K562 (cell line): ENCODE data around the gene HLCS. TPM values are rescaled to one million over a fixed set of nuclear protein-coding genes. Genes with fewer than 3 reads are reported as not detected.

Source experiments
- ATAC-seq: fragments of 200-7000 bp; cut with Tn5 transposase; 3 replicates; pipeline ENCODE4 v1.9.1; 2020; ENCODE audit warnings: moderate library complexity
- BruUV-seq: library from RNA; stranded (reverse); fragments of 400-500 nt; replicated peaks from 2 replicates; lab custom pipeline; 2021; lab: Mats Ljungman, UMichigan
- CTCF ChIA-PET: fragments of 300-600 bp; formaldehyde crosslinking; extraction: SDS; loops from one replicate; lab custom pipeline; 2021; ENCODE audit warnings: low intra/inter-chr PET ratio; lab: Yijun Ruan, JAX
- POLR2A ChIA-PET: fragments of 300-600, 350-650 bp; sonication (Branson Sonifier 250); formaldehyde crosslinking; extraction: SDS; loops from one replicate; lab custom pipeline; 2021; ENCODE audit warnings: antibody characterized with exemption, inconsistent platforms; lab: Yijun Ruan, JAX
- DNase-seq, 4 experiments: peaks; one replicate each; pipeline versions ENCODE4 v3.0.0 to v3.0.0-alpha.2; 2011 to 2018; ENCODE audit warnings: low spot score in 3 of 4, mixed read lengths in 3 of 4; ENCODE audit errors: extremely low read depth in 1 of 4
- FAIRE-seq: peaks from 2 replicates; lab custom pipeline; 2011; peaks lifted over from hg19 to GRCh38; lab: Jason Lieb, UNC
- H2AFZ ChIP-seq: 2 replicates; pipeline ENCODE4 v1.6.0; 2011; ENCODE audit warnings: low read depth, low read length, control low read depth, inconsistent platforms
- H3K27ac ChIP-seq: fragments of 200-600 bp; 3 replicates; pipeline ENCODE4 v1.8.0; 2011; ENCODE audit warnings: low read depth, mild to moderate bottlenecking, control low read depth, inconsistent platforms, low read length, moderate library complexity, mixed read lengths; ENCODE audit errors: extremely low read depth
- H3K27me3 ChIP-seq, 2 experiments: fragments of 300-600 bp in 1 of 2; 2 replicates in 1 of 2; 3 replicates in 1 of 2; pipeline versions ENCODE4 v1.6.0 to v1.8.0; 2011; ENCODE audit warnings: inconsistent platforms in 2 of 2, low read length in 2 of 2, mild to moderate bottlenecking in 1 of 2, mixed read lengths in 1 of 2, moderate library complexity in 1 of 2; ENCODE audit not compliant: control insufficient read depth in 2 of 2, insufficient read depth in 2 of 2
- H3K36me3 ChIP-seq: fragments of 300-600 bp; 3 replicates; pipeline ENCODE4 v1.8.0; 2011; ENCODE audit warnings: mild to moderate bottlenecking, low read length, inconsistent platforms; ENCODE audit not compliant: control insufficient read depth, insufficient read depth
- H3K4me1 ChIP-seq, 2 experiments: fragments of 200-600 bp in 1 of 2; replicated peaks in 1 of 2; 2 replicates in 1 of 2; 3 replicates in 1 of 2; pipeline versions ENCODE4 v1.5.1 to v1.8.0; 2011; ENCODE audit warnings: inconsistent platforms in 2 of 2, low read length in 2 of 2, mild to moderate bottlenecking in 1 of 2, mixed read lengths in 1 of 2, moderate library complexity in 1 of 2; ENCODE audit not compliant: control insufficient read depth in 2 of 2, insufficient read depth in 2 of 2
- H3K4me2 ChIP-seq: 2 replicates; pipeline ENCODE4 v1.6.1; 2011; ENCODE audit warnings: low read length, control low read depth, inconsistent platforms, mixed read lengths; ENCODE audit not compliant: insufficient read depth
- H3K4me3 ChIP-seq: fragments of 200-600 bp; sonication (generic), shearing (Covaris generic); 2 replicates; pipeline ENCODE4 v1.5.1; 2016; ENCODE audit warnings: control low read depth, inconsistent platforms
- H3K79me2 ChIP-seq: fragments of 200-600 bp; 3 replicates; pipeline ENCODE4 v1.8.0; 2011; ENCODE audit warnings: low read length, inconsistent platforms; ENCODE audit not compliant: control insufficient read depth, insufficient read depth
- H3K9ac ChIP-seq, 2 experiments: 2 replicates each; pipeline versions ENCODE4 v1.6.0 to v1.6.1; 2011; ENCODE audit warnings: low read depth in 2 of 2, low read length in 2 of 2, control low read depth in 1 of 2, inconsistent platforms in 1 of 2, mild to moderate bottlenecking in 1 of 2, mixed read lengths in 1 of 2; ENCODE audit not compliant: insufficient read depth in 1 of 2
- H3K9me1 ChIP-seq: one replicate; pipeline ENCODE4 v1.6.0; 2011; ENCODE audit warnings: inconsistent platforms, mild to moderate bottlenecking, low read length, moderate library complexity; ENCODE audit not compliant: control insufficient read depth, insufficient read depth
- H3K9me3 ChIP-seq: replicated peaks from 2 replicates; pipeline ENCODE4 v1.5.1; 2011; ENCODE audit warnings: low read depth, low read length, inconsistent platforms; ENCODE audit not compliant: control insufficient read depth, insufficient read depth
- H4K20me1 ChIP-seq: replicated peaks from 2 replicates; pipeline ENCODE4 v1.6.1; 2011; ENCODE audit warnings: low read length, inconsistent platforms, mixed read lengths; ENCODE audit not compliant: control insufficient read depth, insufficient read depth
- BHLHE40 ChIP-seq: IDR thresholded peaks from 2 replicates; pipeline ENCODE4 v1.6.1; 2011; ENCODE audit warnings: low read length, improper control_type of control experiment
- ETV6 ChIP-seq, 3 experiments: fragments of 150-350 bp in 1 of 3; sonication (generic) in 1 of 3; formaldehyde crosslinking in 1 of 3; IDR thresholded peaks; 2 replicates each; pipeline versions ENCODE4 v1.6.1 to v1.8.0; 2014 to 2022; ENCODE audit warnings: borderline replicate concordance in 2 of 3, low read depth in 2 of 3, antibody characterized with exemption in 1 of 3, low read length in 1 of 3, mild to moderate bottlenecking in 1 of 3, missing genetic modification reagents in 1 of 3
- HDAC8 ChIP-seq: fragments of 450-650 bp; IDR thresholded peaks from 2 replicates; pipeline ENCODE4 v1.6.1; 2016; ENCODE audit warnings: mild to moderate bottlenecking, missing genetic modification characterization, moderate library complexity, missing compliant biosample characterization
- PML ChIP-seq: IDR thresholded peaks from 2 replicates; pipeline ENCODE4 v1.6.1; 2012; ENCODE audit warnings: low read length, inconsistent platforms
- SIRT6 ChIP-seq: IDR thresholded peaks from one replicate; pipeline ENCODE4 v1.6.1; 2012; ENCODE audit warnings: low read depth, mild to moderate bottlenecking, control low read depth, inconsistent platforms, low read length, moderate library complexity
- TAF9B ChIP-seq: fragments of 450-650 bp; IDR thresholded peaks from 2 replicates; pipeline ENCODE4 v1.6.1; 2018; ENCODE audit warnings: mild to moderate bottlenecking; ENCODE audit not compliant: partially characterized antibody
- TOE1 ChIP-seq, 2 experiments: fragments of 450-650 bp in 1 of 2; sonication (generic) in 1 of 2; formaldehyde crosslinking in 1 of 2; IDR thresholded peaks; 2 replicates each; pipeline versions ENCODE4 v1.7.1 to v1.8.0; 2016 to 2022; ENCODE audit warnings: borderline replicate concordance in 2 of 2, mild to moderate bottlenecking in 2 of 2, antibody characterized with exemption in 1 of 2, inconsistent platforms in 1 of 2, low read depth in 1 of 2, missing genetic modification reagents in 1 of 2, moderate library complexity in 1 of 2
- ZNF239 ChIP-seq: fragments of 250-450 bp; sonication (Bioruptor Pico); IDR thresholded peaks from 2 replicates; pipeline ENCODE4 v1.4.0; 2020; ENCODE audit warnings: mild to moderate bottlenecking
- whole genome bisulfite sequencing: fragments of 100-300 bp; shearing (Covaris generic); methylation state at CpG from one replicate; pipeline ENCODE4 v1.1.6; 2016; ENCODE audit warnings: low coverage, mixed read lengths; ENCODE audit not compliant: insufficient coverage; ENCODE audit errors: missing lambda C conversion rate; 5-methylcytosine and 5-hydroxymethylcytosine counted together
- in situ Hi-C: fragments of 300-500 bp; cut with MboI; formaldehyde crosslinking; loops from 4 replicates; pipeline ENCODE4 v1.15.0; 2018; ENCODE audit warnings: inconsistent platforms, mixed read lengths
- intact Hi-C: fragments of 100-400 bp; cut with micrococcal nuclease; formaldehyde crosslinking; loops from 2 replicates; pipeline ENCODE4 v1.14.2; 2022
- polyA plus RNA-seq, 8 experiments: library from polyadenylated mRNA; depleted of rRNA in 4 of 8; stranded (reverse) in 5 of 8; unstranded in 3 of 8; fragments of >200 nt; fragmentation: Nextera tagmentation in 2 of 8; fragmentation: Illumina TruSeq in 1 of 8; extraction: Ambion mirVana in 2 of 8; extraction: Trizol in 1 of 8; gene quantifications; 2 replicates each; pipeline versions ENCODE4 v1.2.1 to v1.2.3, GENCODE V29; 2011 to 2014; ENCODE audit warnings: inconsistent platforms in 1 of 8, missing spikeins in 1 of 8
- total RNA-seq, 7 experiments: library from RNA; depleted of rRNA in 6 of 7; stranded (reverse); fragments of >200 nt in 6 of 7; fragmentation: Illumina TruSeq in 2 of 7; extraction: Trizol in 2 of 7; gene quantifications; 2 replicates each; pipeline versions ENCODE4 v1.2.1 to v1.2.3, GENCODE V29; 2011 to 2021; ENCODE audit warnings: low replicate concordance in 1 of 7
- TF ChIP-seq, protein P1 (sequence below): sonication (generic); formaldehyde crosslinking; IDR thresholded peaks from 2 replicates; pipeline ENCODE4 v1.8.0; 2022; ENCODE audit warnings: mild to moderate bottlenecking, missing genetic modification reagents
- TF ChIP-seq, protein P2 (sequence below): sonication (generic); formaldehyde crosslinking; IDR thresholded peaks from 2 replicates; pipeline ENCODE4 v1.8.1; 2023; ENCODE audit warnings: mild to moderate bottlenecking, missing genetic modification reagents
- TF ChIP-seq, protein P3 (sequence below): sonication (generic); formaldehyde crosslinking; IDR thresholded peaks from 2 replicates; pipeline ENCODE4 v1.8.0; 2022; ENCODE audit warnings: mild to moderate bottlenecking, missing genetic modification reagents
- TF ChIP-seq, protein P4 (sequence below): sonication (generic); formaldehyde crosslinking; IDR thresholded peaks from 2 replicates; pipeline ENCODE4 v1.8.0; 2022; ENCODE audit warnings: mild to moderate bottlenecking, missing genetic modification reagents

The HLCS gene
- total and polyA plus RNA-seq, 9 of the 15 experiments (the other 6 are each of a cell fraction or from before 2014, with no cell fraction given): 3.0 to 21.5 (median 17.1) TPM

DNA sequence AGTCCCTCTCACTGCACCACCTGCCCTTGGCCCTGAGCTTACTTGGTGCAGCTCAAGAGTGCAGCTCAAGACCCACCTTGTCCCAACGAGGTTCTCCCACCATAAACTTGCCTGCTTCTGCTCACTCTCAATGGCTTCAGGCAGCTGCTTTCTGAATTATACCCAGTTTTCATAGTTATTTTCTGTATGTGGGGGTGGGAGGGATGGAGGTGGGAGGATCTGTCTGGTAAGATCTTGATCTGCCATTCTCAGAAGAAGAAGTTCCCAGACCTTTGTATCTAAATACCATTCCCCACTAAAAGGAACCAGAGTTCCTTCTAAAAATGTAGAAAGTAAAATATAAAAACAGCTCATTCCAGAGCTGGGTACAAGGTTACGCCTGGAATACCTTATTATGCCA is 156.0 kb downstream of the HLCS start (continued):
- TF ChIP-seq TAF9B: no peak
- TF ChIP-seq, protein P1, sequence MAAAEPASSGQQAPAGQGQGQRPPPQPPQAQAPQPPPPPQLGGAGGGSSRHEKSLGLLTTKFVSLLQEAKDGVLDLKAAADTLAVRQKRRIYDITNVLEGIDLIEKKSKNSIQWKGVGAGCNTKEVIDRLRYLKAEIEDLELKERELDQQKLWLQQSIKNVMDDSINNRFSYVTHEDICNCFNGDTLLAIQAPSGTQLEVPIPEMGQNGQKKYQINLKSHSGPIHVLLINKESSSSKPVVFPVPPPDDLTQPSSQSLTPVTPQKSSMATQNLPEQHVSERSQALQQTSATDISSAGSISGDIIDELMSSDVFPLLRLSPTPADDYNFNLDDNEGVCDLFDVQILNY (CRISPR knock-in tag): no peak
- TF ChIP-seq BHLHE40: no peak
- no peak for TF ChIP-seq PML

DNA sequence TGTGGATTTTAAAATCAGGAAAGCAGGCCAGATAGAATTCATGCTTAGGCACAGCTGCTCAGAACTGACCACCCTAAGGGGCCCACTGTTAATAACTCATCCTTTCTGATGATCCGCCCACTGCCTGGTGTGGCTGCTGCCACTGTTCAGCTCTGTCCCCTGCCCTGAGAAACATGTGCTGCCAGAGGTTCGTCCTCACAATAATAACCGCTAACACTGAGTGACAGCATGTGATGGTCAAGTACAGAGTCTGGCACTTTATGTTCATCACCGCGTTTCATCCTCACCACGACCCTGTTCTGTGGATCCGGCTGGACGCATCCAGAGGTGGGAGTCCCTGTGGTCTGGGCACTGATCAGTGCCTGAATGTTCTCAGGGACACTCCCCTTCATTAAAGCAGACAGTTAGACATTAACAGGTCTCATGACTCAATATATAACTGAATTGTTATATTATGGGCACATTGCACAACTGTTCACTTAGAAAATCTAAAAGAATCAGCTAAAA is 159.0 kb downstream of the HLCS start:
- ChIA-PET CTCF (no interaction called here), POLR2A (interaction anchor here (1.7 kb wide), 1 partner anchor 19 kb away, joined by 4 read pairs; no protein-coding TSS in a partner anchor)
- FAIRE-seq (no peak), DNase-seq (no peak), ATAC-seq (no peak)
- Histone ChIP-seq H3K4me2 (no peak overlapping the region), H3K9ac (no peak overlapping the region), H3K4me3 (no peak overlapping the region), H3K9me3 (no peaks in the 10 kb centered on the region), H4K20me1 (no peaks in the 10 kb centered on the region; the same call in 1 of the 2 replicates), H3K9me1 (peaks cover 3% of the 10 kb centered on the region), H3K27ac (no peak overlapping the region), H3K36me3 (no peaks in the 10 kb centered on the region), H3K79me2 (no peaks in the 10 kb centered on the region), H3K4me1 (no peaks in the 10 kb centered on the region), H3K27me3 (no peaks in the 10 kb centered on the region), H2AFZ (no peak overlapping the region)
- in situ Hi-C loops: no loop called here
- intact Hi-C loops: no loop called here
- 79% methylated on average over 8 of the region's 8 CpGs for WGBS
- no TSS peak for BruUV-seq
- no peak for TF ChIP-seq TOE1 (IDR thresholded peaks at IDR 0.05; ENCODE audit: borderline replicate concordance)
- TF ChIP-seq TOE1 (CRISPR knock-in tag; IDR thresholded peaks at IDR 0.05; ENCODE audit: borderline replicate concordance, low read depth): no peak
- no peak for TF ChIP-seq HDAC8 (tag)
- TF ChIP-seq SIRT6: no peak
- no peak for TF ChIP-seq ETV6 (IDR thresholded peaks at IDR 0.05; ENCODE audit: borderline replicate concordance in 1 of 2, low read depth in 2 of 2, low read length in 1 of 2)
- no peak for TF ChIP-seq ETV6 (CRISPR knock-in tag; IDR thresholded peaks at IDR 0.05; ENCODE audit: borderline replicate concordance)
- TF ChIP-seq, protein P2, sequence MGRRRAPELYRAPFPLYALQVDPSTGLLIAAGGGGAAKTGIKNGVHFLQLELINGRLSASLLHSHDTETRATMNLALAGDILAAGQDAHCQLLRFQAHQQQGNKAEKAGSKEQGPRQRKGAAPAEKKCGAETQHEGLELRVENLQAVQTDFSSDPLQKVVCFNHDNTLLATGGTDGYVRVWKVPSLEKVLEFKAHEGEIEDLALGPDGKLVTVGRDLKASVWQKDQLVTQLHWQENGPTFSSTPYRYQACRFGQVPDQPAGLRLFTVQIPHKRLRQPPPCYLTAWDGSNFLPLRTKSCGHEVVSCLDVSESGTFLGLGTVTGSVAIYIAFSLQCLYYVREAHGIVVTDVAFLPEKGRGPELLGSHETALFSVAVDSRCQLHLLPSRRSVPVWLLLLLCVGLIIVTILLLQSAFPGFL (CRISPR knock-in tag): no peak
- no peak for TF ChIP-seq ZNF239 (CRISPR knock-in tag)
- TF ChIP-seq, protein P3, sequence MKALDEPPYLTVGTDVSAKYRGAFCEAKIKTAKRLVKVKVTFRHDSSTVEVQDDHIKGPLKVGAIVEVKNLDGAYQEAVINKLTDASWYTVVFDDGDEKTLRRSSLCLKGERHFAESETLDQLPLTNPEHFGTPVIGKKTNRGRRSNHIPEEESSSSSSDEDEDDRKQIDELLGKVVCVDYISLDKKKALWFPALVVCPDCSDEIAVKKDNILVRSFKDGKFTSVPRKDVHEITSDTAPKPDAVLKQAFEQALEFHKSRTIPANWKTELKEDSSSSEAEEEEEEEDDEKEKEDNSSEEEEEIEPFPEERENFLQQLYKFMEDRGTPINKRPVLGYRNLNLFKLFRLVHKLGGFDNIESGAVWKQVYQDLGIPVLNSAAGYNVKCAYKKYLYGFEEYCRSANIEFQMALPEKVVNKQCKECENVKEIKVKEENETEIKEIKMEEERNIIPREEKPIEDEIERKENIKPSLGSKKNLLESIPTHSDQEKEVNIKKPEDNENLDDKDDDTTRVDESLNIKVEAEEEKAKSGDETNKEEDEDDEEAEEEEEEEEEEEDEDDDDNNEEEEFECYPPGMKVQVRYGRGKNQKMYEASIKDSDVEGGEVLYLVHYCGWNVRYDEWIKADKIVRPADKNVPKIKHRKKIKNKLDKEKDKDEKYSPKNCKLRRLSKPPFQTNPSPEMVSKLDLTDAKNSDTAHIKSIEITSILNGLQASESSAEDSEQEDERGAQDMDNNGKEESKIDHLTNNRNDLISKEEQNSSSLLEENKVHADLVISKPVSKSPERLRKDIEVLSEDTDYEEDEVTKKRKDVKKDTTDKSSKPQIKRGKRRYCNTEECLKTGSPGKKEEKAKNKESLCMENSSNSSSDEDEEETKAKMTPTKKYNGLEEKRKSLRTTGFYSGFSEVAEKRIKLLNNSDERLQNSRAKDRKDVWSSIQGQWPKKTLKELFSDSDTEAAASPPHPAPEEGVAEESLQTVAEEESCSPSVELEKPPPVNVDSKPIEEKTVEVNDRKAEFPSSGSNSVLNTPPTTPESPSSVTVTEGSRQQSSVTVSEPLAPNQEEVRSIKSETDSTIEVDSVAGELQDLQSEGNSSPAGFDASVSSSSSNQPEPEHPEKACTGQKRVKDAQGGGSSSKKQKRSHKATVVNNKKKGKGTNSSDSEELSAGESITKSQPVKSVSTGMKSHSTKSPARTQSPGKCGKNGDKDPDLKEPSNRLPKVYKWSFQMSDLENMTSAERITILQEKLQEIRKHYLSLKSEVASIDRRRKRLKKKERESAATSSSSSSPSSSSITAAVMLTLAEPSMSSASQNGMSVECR (CRISPR knock-in tag): no peak
- TF ChIP-seq, protein P4, sequence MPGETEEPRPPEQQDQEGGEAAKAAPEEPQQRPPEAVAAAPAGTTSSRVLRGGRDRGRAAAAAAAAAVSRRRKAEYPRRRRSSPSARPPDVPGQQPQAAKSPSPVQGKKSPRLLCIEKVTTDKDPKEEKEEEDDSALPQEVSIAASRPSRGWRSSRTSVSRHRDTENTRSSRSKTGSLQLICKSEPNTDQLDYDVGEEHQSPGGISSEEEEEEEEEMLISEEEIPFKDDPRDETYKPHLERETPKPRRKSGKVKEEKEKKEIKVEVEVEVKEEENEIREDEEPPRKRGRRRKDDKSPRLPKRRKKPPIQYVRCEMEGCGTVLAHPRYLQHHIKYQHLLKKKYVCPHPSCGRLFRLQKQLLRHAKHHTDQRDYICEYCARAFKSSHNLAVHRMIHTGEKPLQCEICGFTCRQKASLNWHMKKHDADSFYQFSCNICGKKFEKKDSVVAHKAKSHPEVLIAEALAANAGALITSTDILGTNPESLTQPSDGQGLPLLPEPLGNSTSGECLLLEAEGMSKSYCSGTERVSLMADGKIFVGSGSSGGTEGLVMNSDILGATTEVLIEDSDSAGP (CRISPR knock-in tag): no peak
